Sigmoid colon (tissue), 7 donors: ENCODE measurements around the gene ST14. TPM values are rescaled to one million over a fixed set of nuclear protein-coding genes. Genes with fewer than 3 reads are reported as not detected.

Experiments
- DNase-seq: peaks from one replicate; pipeline ENCODE4 v3.0.0-alpha.2; 2019
- H3K27ac ChIP-seq, 4 donors: fragments of 200-600 bp; sonication (generic); one replicate each; pipeline ENCODE4 v1.5.1; 2016 to 2019; ENCODE audit warnings: mild to moderate bottlenecking in 1 of 4
- H3K27me3 ChIP-seq, 3 donors: fragments of 200-600 bp; sonication (generic); one replicate each; pipeline ENCODE4 v1.5.1; 2019; ENCODE audit warnings: mild to moderate bottlenecking in 1 of 3
- H3K36me3 ChIP-seq, 4 donors: fragments of 200-600 bp; sonication (generic); one replicate each; pipeline ENCODE4 v1.5.1; 2016 to 2019
- H3K4me1 ChIP-seq, 4 donors: fragments of 200-600 bp; sonication (generic); one replicate each; pipeline ENCODE4 v1.5.1; 2017 to 2019
- H3K4me3 ChIP-seq, 4 donors: fragments of 200-600 bp; sonication (generic); one replicate each; pipeline ENCODE4 v1.5.1; 2017 to 2019; ENCODE audit warnings: mild to moderate bottlenecking in 2 of 4, moderate library complexity in 1 of 4
- H3K9me3 ChIP-seq, 4 donors: fragments of 200-600 bp in 3 of 4; sonication (generic) in 3 of 4; one replicate each; pipeline versions ENCODE4 v1.5.1 to v1.6.1; 2013 to 2019
- EP300 ChIP-seq, 4 donors: sonication (generic); formaldehyde crosslinking; IDR thresholded peaks; one replicate each; pipeline ENCODE4 v1.6.1; 2017; ENCODE audit warnings: antibody characterized with exemption in 4 of 4
- POLR2A ChIP-seq, 2 donors: fragments of 450-650 bp; IDR thresholded peaks; one replicate each; pipeline ENCODE4 v1.6.1; 2016; ENCODE audit warnings: antibody characterized with exemption in 2 of 2, mild to moderate bottlenecking in 2 of 2, moderate library complexity in 2 of 2
- POLR2AphosphoS5 ChIP-seq, 4 donors: sonication (generic); formaldehyde crosslinking; IDR thresholded peaks; one replicate each; pipeline ENCODE4 v1.6.1; 2017; ENCODE audit warnings: antibody characterized with exemption in 4 of 4
- WGBS, 2 donors: extraction: QIAGEN DNeasy Blood & Tissue Kit; methylation state at CpG; one replicate each; pipeline ENCODE4 v1.1.7; 2013; 5-methylcytosine and 5-hydroxymethylcytosine counted together
- intact Hi-C: fragments of 100-400 bp; cut with DNase I; formaldehyde crosslinking; loops from one replicate; pipeline ENCODE4 v1.15.1; 2023
- polyA plus RNA-seq, 3 donors: library from polyadenylated mRNA; stranded (reverse); fragments of 200-250 nt; gene quantifications; one replicate each; pipeline ENCODE4 v1.2.3, GENCODE V29; 2013
- total RNA-seq, 4 donors: library from RNA; depleted of rRNA; stranded (reverse); fragments of >200 nt; gene quantifications; one replicate each; pipeline ENCODE4 v1.1.0, GENCODE V29; 2016
- TF ChIP-seq, protein P1 (sequence below), 4 experiments: fragments of 450-650 bp in 3 of 4; fragments of 200-600 bp in 1 of 4; IDR thresholded peaks; one replicate each; pipeline ENCODE4 v1.5.1; 2016 to 2019; ENCODE audit warnings: antibody characterized with exemption in 4 of 4, mild to moderate bottlenecking in 3 of 4, moderate library complexity in 2 of 4
- donor health status: healthy with polysubstance abuse.
- donor health status: Bipolar disorder and iron deficiency.
- donor health status: healthy.

ST14 gene
- total and polyA plus RNA-seq, 7 donors: 1.8 to 324 (median 5.1) TPM

GRCh38 chr11:130129922-130130321, 29.7 kb upstream of the ST14 start:
- intact Hi-C loops: loop anchor here (5.0 kb wide), 1 partner anchor 128 kb away; the partner anchor contains the start of gene PRDM10
- no peak for DNase-seq
- 90 to 94% methylated on average over 11 of the region's 11 CpGs for WGBS, 2 donors
- Histone ChIP-seq H3K4me3 (no peak overlapping the region), H3K27ac (peak overlapping the region in 3 of 4 donors; percentile 34 to 55 (median 37)), H3K4me1 (peaks cover 0 to 9% (median 0%) of the 10 kb centered on the region in 4 donors), H3K9me3 (no peaks in the 10 kb centered on the region), H3K27me3 (no peaks in the 10 kb centered on the region), H3K36me3 (peaks cover 16 to 86% (median 28%) of the 10 kb centered on the region in 4 donors)
- TF ChIP-seq, protein P1, sequence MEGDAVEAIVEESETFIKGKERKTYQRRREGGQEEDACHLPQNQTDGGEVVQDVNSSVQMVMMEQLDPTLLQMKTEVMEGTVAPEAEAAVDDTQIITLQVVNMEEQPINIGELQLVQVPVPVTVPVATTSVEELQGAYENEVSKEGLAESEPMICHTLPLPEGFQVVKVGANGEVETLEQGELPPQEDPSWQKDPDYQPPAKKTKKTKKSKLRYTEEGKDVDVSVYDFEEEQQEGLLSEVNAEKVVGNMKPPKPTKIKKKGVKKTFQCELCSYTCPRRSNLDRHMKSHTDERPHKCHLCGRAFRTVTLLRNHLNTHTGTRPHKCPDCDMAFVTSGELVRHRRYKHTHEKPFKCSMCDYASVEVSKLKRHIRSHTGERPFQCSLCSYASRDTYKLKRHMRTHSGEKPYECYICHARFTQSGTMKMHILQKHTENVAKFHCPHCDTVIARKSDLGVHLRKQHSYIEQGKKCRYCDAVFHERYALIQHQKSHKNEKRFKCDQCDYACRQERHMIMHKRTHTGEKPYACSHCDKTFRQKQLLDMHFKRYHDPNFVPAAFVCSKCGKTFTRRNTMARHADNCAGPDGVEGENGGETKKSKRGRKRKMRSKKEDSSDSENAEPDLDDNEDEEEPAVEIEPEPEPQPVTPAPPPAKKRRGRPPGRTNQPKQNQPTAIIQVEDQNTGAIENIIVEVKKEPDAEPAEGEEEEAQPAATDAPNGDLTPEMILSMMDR (IDR thresholded peaks at IDR 0.05): no peak
- TF ChIP-seq POLR2A (IDR thresholded peaks at IDR 0.05): no peak
- no peak for TF ChIP-seq POLR2AphosphoS5 (IDR thresholded peaks at IDR 0.05)
- TF ChIP-seq EP300 (IDR thresholded peaks at IDR 0.05): no peak

- Histone ChIP-seq H3K4me1 (peaks cover 0 to 9% (median 0%) of the 10 kb centered on the region in 4 donors), H3K9me3 (no peaks in the 10 kb centered on the region), H3K27me3 (no peaks in the 10 kb centered on the region), H3K27ac (no peak overlapping the region), H3K36me3 (peaks cover 16 to 91% (median 30%) of the 10 kb centered on the region in 4 donors), H3K4me3 (no peak overlapping the region)
- 50 to 60% methylated on average over 9 of the region's 9 CpGs for WGBS, 2 donors
- intact Hi-C loops: loop anchor here (1.0 to 5.0 kb wide), 3 partner anchors 61 to 209 kb away; partner anchors contain the start of gene PRDM10
- TF ChIP-seq, protein P1 (IDR thresholded peaks at IDR 0.05): peak; percentile 47 to 83 (median 79)
- TF ChIP-seq EP300 (IDR thresholded peaks at IDR 0.05): no peak
- DNase-seq: no peak
These were observed 27.4 kb upstream of the ST14 start for GRCh38 chr11:130131961-130132850.

DNA sequence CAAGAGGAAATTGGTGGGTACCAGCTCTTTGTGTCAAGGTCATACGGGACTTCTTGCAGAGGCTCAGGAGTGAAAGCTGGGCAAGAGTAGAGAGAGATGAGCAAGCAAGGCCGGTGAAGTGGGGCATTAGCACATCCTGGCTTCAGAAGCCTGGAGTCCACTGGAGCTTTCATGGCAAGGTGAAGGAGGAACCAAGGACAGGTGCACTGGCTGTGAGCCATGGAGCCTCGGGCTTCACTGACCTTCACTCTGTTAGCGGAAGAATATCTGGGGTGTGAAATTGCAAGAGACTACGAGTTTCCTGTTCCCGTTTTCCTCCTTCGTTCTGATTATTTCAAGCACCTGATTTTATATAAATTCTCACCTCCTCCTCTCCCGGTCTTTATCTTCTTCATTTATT, 25.9 kb upstream of the ST14 start:
- Histone ChIP-seq H3K27me3 (no peaks in the 10 kb centered on the region), H3K36me3 (peaks cover 16 to 88% (median 32%) of the 10 kb centered on the region in 4 donors), H3K4me1 (peaks cover 0 to 9% (median 0%) of the 10 kb centered on the region in 4 donors), H3K27ac (no peak overlapping the region), H3K4me3 (no peak overlapping the region), H3K9me3 (no peaks in the 10 kb centered on the region)
- no peak for TF ChIP-seq POLR2AphosphoS5 (IDR thresholded peaks at IDR 0.05)
- no peak for DNase-seq
- WGBS, 2 donors: 71 to 81% methylated on average over 8 of the region's 8 CpGs
- intact Hi-C loops: loop anchor here (2.0 to 5.0 kb wide), 2 partner anchors 63 to 131 kb away; partner anchors contain the start of gene PRDM10

GRCh38 chr11:130136107-130136506, 23.5 kb upstream of the ST14 start:
- TF ChIP-seq, protein P1 (IDR thresholded peaks at IDR 0.05): no peak
- TF ChIP-seq POLR2AphosphoS5 (IDR thresholded peaks at IDR 0.05) (no peak), EP300 (IDR thresholded peaks at IDR 0.05) (no peak), POLR2A (IDR thresholded peaks at IDR 0.05) (no peak)
- Histone ChIP-seq H3K9me3 (no peaks in the 10 kb centered on the region), H3K27ac (no peak overlapping the region), H3K27me3 (no peaks in the 10 kb centered on the region), H3K4me1 (peaks cover 0 to 6% (median 0%) of the 10 kb centered on the region in 4 donors), H3K4me3 (no peak overlapping the region), H3K36me3 (peaks cover 11 to 86% (median 24%) of the 10 kb centered on the region in 4 donors)
- DNase-seq: no peak
- WGBS, 2 donors: 89 to 91% methylated on average over 7 of the region's 7 CpGs
- intact Hi-C loops: no loop called here

- H3K27me3 ChIP-seq: no peaks in the 10 kb centered on the region
- peaks cover 0 to 8% (median 3%) of the 10 kb centered on the region in 4 donors for H3K4me1 ChIP-seq
- DNase-seq: no peak
- no peak overlapping the region for H3K4me3 ChIP-seq
- no peak overlapping the region for H3K27ac ChIP-seq
- TF ChIP-seq POLR2AphosphoS5 (IDR thresholded peaks at IDR 0.05): no peak
- H3K36me3 ChIP-seq: peaks cover 7 to 94% (median 32%) of the 10 kb centered on the region in 4 donors
- H3K9me3 ChIP-seq: no peaks in the 10 kb centered on the region
- 90 to 91% methylated on average over 9 of the region's 9 CpGs for WGBS, 2 donors
- intact Hi-C loops: no loop called here
These were observed 21.6 kb upstream of the ST14 start for GRCh38 chr11:130137999-130138398.
